Activated naive CD8-positive, alpha-beta T cell treated with anti-CD3 and anti-CD28 coated beads, Interleukin-2, amount 50 U/mL, for 24 hours (primary cell): Measurements from ENCODE around the gene ARHGAP21.
A peak's percentile ranks its signal among the peaks of the same experiment; 100 is the strongest.

Source experiments
- ATAC-seq: fragments of 150-1000 bp; cut with Tn5 transposase; one replicate; pipeline ENCODE4 v1.10.0; 2021
- DNase-seq: peaks from one replicate; pipeline ENCODE4 v3.0.0; 2021
- H3K27ac Mint-ChIP-seq: one replicate; pipeline ENCODE4 v1.8.0; 2021; ENCODE audit warnings: mild to moderate bottlenecking, mixed read lengths
- H3K27me3 Mint-ChIP-seq: one replicate; pipeline ENCODE4 v1.8.0; 2021; ENCODE audit warnings: mixed read lengths
- H3K36me3 Mint-ChIP-seq: one replicate; pipeline ENCODE4 v1.8.0; 2021; ENCODE audit warnings: low read depth, mixed read lengths
- H3K4me1 Mint-ChIP-seq: one replicate; pipeline ENCODE4 v1.8.0; 2021; ENCODE audit warnings: mixed read lengths
- H3K4me3 Mint-ChIP-seq: one replicate; pipeline ENCODE4 v1.8.0; 2021; ENCODE audit warnings: mild to moderate bottlenecking, moderate library complexity, mixed read lengths
- H3K9me3 Mint-ChIP-seq: one replicate; pipeline ENCODE4 v1.8.0; 2021; ENCODE audit warnings: mixed read lengths

ARHGAP21 gene

DNA sequence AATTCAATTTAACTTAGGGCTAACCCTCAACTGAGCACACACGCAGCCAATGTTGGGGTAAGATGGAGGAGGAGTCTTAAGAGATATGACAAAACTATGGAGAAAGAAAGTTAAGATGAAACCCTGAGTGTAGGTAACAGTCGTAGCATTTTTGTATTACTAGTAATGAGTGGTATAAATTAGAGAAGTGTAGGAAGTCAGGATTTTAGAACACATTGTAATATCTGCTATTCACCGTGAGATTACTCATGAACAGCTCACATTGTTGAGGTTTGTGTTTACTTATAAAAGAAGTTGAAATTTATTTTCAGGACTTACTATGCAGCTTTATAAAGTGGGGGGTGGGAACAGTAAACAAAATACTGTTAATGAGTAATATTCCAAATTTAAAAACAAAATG lies 107.2 kb downstream of the ARHGAP21 start:
- DNase-seq (no peak), ATAC-seq (no peak)
- no peaks in the 10 kb centered on the region for H3K27me3 Mint-ChIP-seq
- H3K4me3 Mint-ChIP-seq = no peak overlapping the region
- no peaks in the 10 kb centered on the region for H3K9me3 Mint-ChIP-seq
- H3K36me3 Mint-ChIP-seq = peaks cover 13% of the 10 kb centered on the region
- H3K4me1 Mint-ChIP-seq = peaks cover 29% of the 10 kb centered on the region
- H3K27ac Mint-ChIP-seq = no peak overlapping the region

DNA sequence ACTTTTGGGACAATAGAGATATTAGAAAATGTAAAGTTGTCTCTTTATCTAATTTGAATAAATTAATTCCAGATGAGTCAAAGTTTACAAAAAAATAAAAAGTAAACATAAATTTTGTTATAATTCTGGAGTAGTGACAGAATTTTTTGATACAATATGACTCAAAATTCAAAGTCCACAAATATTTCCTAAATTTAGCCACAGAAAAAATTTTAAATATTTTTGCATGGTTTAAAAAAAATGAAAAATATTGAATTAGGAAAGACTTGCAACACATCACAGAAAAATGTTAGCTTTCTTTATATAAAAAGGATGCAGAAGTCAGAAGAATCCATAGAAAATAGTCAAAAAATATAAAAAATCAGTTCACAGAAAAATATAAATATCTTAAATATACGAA lies 117.7 kb downstream of the ARHGAP21 start:
- Mint-ChIP-seq H3K27me3 (no peaks in the 10 kb centered on the region), H3K9me3 (peaks cover 4% of the 10 kb centered on the region), H3K4me1 (peaks cover 25% of the 10 kb centered on the region), H3K4me3 (no peak overlapping the region), H3K36me3 (peaks cover 15% of the 10 kb centered on the region), H3K27ac (no peak overlapping the region)
- ATAC-seq (no peak), DNase-seq (no peak)

DNA sequence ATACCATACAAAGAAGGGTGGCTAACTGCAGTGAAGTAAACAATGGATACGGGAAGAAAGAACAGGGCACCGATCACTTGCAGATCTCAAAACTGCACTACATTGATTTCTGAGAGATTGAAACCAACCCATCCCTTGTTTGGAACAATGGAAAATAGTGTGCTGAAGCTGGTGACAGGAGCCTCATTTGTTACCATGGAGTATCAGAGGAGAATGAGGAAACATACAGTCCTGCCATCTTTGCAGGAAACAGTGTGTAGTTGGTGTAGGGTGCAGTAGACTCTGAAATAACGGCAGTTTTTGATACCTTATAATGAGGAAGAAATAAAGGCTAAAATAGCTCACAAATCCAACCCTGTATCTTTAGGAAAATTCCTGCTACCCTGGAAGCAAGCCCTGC lies 118.5 kb downstream of the ARHGAP21 start:
- peaks cover 21% of the 10 kb centered on the region for H3K36me3 Mint-ChIP-seq

DNA sequence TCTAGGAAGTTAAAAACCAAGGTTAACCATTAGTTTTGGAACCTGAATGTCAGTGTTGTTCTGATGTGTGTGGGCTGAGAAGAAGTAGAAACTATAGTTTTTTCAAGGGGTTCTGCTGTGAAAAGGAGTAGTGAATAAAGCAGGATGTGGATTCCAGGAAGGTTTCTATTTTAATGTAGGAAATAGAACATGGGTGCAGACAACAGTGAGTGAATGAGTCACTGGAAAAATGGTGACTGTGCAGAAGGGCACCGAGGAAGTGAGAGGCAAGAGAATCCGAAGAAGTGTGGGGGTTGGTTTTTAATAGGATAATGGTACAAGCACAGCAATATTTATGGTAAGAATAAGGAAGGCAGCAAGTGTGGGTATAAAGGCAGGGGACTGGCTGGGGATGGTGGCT lies 120.4 kb downstream of the ARHGAP21 start:
- DNase-seq = no peak
- Mint-ChIP-seq H3K9me3 (peaks cover 4% of the 10 kb centered on the region), H3K27ac (peak overlapping the region; percentile 91), H3K36me3 (peaks cover 29% of the 10 kb centered on the region), H3K4me1 (peaks cover 27% of the 10 kb centered on the region), H3K27me3 (no peaks in the 10 kb centered on the region), H3K4me3 (peak overlapping the region; percentile 19)
- peak; percentile 99 for ATAC-seq

More for the DNA sequence above, 118.5 kb downstream of the ARHGAP21 start:
- no peak for ATAC-seq
- H3K27ac Mint-ChIP-seq = no peak overlapping the region
- peaks cover 25% of the 10 kb centered on the region for H3K4me1 Mint-ChIP-seq
- no peaks in the 10 kb centered on the region for H3K27me3 Mint-ChIP-seq
- no peak for DNase-seq
- no peak overlapping the region for H3K4me3 Mint-ChIP-seq
- H3K9me3 Mint-ChIP-seq = peaks cover 4% of the 10 kb centered on the region

DNA sequence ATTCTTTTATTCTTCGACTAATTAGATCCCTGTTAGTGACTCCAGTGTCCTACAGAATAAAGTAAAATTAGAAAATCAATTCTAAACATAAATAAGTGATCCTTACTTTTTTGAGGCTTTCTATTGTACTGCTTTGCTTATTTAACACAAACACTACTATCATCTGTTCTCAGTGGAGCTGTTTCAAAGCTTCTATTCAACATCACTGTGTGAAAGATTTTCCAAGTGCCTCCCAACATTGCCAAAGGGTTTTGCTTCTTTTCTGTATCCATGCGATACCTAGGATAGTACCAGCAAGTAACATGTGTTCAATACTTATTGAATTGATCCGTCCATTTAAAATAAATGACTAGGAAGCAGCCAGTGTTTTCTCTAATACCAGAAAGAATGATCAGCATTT lies 125.7 kb downstream of the ARHGAP21 start:
- H3K4me1 Mint-ChIP-seq = peaks cover 11% of the 10 kb centered on the region
- no peak overlapping the region for H3K4me3 Mint-ChIP-seq
- DNase-seq = no peak
- no peaks in the 10 kb centered on the region for H3K9me3 Mint-ChIP-seq
- peaks cover 41% of the 10 kb centered on the region for H3K36me3 Mint-ChIP-seq
- no peak overlapping the region for H3K27ac Mint-ChIP-seq
- H3K27me3 Mint-ChIP-seq = no peaks in the 10 kb centered on the region
- no peak for ATAC-seq

DNA sequence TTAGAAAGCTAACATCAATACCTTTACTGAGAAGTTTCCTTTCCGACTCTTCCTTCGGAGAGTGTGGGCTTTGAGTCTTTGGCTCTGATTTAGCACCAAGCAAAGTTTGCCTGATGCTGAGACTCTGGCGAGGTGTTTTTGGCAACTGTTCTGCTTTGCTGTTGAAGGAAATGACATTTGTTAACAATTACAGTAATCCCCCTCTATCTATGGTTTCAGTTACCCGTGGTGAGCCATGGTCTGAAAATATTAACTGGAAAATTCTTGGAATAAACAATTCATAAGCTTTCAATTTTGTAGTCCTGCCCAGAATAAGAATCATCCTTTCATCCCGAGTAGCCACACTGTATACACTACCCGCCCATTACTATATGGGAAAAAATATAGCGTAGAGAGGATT lies 126.3 kb downstream of the ARHGAP21 start:
- ATAC-seq = no peak
- no peak overlapping the region for H3K27ac Mint-ChIP-seq
- H3K36me3 Mint-ChIP-seq = peaks cover 39% of the 10 kb centered on the region
- H3K27me3 Mint-ChIP-seq = no peaks in the 10 kb centered on the region
- H3K9me3 Mint-ChIP-seq = no peaks in the 10 kb centered on the region
- H3K4me3 Mint-ChIP-seq = no peak overlapping the region
- H3K4me1 Mint-ChIP-seq = peaks cover 5% of the 10 kb centered on the region
- DNase-seq = no peak

DNA sequence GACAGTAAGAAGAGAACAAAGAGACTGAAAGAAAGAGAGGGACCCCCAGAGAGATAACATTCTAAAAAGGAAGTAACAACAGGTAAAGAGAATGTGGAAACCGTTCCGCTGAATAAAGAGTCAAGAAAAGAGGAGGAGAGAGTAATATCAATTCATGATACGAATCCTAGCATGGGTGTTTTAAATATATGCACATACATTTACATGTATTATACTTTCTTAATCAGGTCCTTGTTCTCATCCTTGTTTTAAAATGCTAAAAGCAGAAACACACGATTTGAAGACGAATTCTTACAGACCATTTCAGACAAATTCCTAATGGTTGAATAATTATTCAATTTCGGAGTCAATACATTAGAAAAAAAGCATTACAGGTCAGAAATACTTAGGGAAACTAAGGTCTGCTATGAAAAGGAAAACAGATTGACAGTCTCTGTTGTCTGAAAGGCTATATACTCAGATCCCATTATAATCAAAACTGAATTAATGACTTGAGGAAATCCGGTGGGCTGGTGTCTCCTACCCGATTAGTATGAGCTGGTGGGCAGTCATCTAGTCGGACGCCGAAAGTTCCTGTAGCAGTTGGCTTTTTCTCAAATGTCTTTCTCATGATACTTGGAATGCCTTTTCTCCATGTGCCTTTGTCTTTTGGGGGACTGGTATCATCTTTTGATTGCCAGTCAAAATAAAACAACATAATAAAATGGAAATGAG lies 127.3 kb downstream of the ARHGAP21 start:
- DNase-seq (no peak), ATAC-seq (no peak)
- Mint-ChIP-seq H3K4me3 (no peak overlapping the region), H3K27ac (no peak overlapping the region), H3K27me3 (no peaks in the 10 kb centered on the region), H3K9me3 (no peaks in the 10 kb centered on the region), H3K36me3 (peaks cover 41% of the 10 kb centered on the region), H3K4me1 (peaks cover 2% of the 10 kb centered on the region)

DNA sequence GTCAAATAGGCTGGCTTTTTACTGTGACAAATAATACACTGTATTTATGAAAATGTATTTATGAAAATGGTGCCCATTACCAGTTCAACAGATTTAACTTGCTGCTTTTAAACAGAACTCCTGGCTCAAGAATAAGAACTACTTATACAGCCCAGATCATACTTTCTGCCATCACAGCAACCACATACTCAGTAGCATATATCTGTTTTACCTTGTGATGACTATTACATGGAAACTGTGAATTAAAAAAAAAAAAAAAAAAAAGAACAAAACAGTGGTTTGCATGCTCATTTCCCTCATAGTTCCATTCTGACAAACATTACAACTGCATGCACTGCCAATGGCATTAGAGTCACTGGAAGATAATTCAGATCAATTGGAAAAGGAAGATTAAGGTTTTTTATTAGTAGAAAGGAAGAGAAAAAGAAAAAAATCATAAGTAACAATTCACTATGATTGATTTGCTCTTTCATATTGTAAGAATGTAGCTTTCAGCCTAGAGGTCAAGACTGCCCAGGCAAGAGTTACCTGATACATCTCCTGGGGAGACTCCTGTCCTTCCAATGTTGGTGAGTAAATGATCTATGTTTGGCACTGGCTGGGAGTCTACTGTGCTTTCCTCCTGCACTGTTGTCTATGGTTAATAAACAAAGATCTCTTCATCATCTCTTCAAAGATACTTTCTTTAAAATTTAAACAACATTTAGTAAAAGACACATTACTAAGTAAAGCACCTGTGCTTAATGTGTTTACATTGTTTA lies 132.8 kb downstream of the ARHGAP21 start:
- ATAC-seq (peak; percentile 69), DNase-seq (no peak)
- no peaks in the 10 kb centered on the region for H3K27me3 Mint-ChIP-seq
- H3K9me3 Mint-ChIP-seq = no peaks in the 10 kb centered on the region
- peaks cover 35% of the 10 kb centered on the region for H3K36me3 Mint-ChIP-seq
- H3K27ac Mint-ChIP-seq = peak overlapping the region; percentile 7
- H3K4me3 Mint-ChIP-seq = no peak overlapping the region
- peaks cover 9% of the 10 kb centered on the region for H3K4me1 Mint-ChIP-seq

DNA sequence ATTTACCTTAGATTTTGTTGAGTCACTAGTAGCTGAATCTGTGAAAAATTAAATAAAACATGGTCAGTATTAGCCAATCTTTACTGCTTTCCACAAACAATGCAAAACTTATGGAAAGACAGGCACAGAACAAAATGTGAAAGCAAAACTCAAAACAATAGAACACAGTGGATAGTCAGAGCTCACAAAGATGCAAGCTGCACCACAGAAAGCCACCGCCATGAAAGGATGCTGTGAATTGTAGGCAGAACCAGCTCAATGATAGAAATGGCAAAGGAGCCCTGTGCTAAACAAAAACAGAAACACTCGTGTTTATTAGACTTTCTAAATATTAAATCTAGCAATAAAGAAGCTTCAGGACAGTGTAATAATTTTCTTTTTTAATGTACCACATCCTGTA lies 134.4 kb downstream of the ARHGAP21 start:
- peaks cover 40% of the 10 kb centered on the region for H3K36me3 Mint-ChIP-seq
- no peaks in the 10 kb centered on the region for H3K27me3 Mint-ChIP-seq
- no peak overlapping the region for H3K27ac Mint-ChIP-seq
- no peak overlapping the region for H3K4me3 Mint-ChIP-seq
- no peaks in the 10 kb centered on the region for H3K9me3 Mint-ChIP-seq
- ATAC-seq (no peak), DNase-seq (no peak)
- peaks cover 9% of the 10 kb centered on the region for H3K4me1 Mint-ChIP-seq

DNA sequence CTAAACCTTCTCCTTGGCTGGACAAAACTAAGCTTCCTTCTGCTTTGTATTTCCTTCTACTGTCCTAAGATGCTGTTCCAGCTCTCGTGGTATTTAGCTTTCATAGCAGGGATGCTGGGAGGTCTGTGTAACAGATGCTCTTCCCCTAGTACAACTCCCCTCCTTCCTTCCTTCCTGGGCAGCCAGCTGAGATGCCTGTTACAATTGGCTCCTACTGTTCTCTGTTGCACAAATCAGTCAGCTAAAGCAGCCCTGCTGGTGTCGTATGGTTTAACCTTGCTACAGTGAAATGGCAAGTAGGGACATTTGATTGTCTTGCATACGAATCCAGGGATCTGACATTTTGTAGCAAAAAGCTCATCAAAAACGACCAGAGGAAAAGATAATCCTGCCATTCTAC lies 143.8 kb downstream of the ARHGAP21 start:
- Mint-ChIP-seq H3K27me3 (peaks cover 4% of the 10 kb centered on the region), H3K36me3 (no peaks in the 10 kb centered on the region), H3K27ac (no peak overlapping the region), H3K4me1 (peaks cover 7% of the 10 kb centered on the region), H3K4me3 (no peak overlapping the region), H3K9me3 (no peaks in the 10 kb centered on the region)
- no peak for ATAC-seq
- no peak for DNase-seq

DNA sequence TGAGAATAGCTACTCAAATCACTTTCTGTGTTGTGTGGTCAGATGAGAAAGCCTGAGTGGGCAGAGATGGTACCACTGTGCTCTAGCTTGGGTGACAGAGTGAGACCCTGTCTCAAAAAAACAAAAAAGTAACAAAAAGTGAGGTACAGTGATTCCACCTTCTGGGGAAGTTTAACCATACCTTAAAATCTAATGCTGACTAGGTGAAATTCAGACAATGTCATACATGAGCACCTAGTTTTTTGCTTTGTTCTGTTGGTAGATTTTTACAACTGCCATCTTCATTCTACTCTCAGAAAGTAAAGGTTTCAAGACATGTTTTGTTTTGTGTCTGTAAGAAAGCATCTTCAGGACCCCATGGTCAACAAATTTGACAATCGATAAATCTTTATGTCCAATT lies 144.2 kb downstream of the ARHGAP21 start:
- DNase-seq (no peak), ATAC-seq (no peak)
- Mint-ChIP-seq H3K9me3 (no peaks in the 10 kb centered on the region), H3K27me3 (peaks cover 8% of the 10 kb centered on the region), H3K4me3 (no peak overlapping the region), H3K27ac (no peak overlapping the region), H3K4me1 (peaks cover 11% of the 10 kb centered on the region), H3K36me3 (no peaks in the 10 kb centered on the region)

DNA sequence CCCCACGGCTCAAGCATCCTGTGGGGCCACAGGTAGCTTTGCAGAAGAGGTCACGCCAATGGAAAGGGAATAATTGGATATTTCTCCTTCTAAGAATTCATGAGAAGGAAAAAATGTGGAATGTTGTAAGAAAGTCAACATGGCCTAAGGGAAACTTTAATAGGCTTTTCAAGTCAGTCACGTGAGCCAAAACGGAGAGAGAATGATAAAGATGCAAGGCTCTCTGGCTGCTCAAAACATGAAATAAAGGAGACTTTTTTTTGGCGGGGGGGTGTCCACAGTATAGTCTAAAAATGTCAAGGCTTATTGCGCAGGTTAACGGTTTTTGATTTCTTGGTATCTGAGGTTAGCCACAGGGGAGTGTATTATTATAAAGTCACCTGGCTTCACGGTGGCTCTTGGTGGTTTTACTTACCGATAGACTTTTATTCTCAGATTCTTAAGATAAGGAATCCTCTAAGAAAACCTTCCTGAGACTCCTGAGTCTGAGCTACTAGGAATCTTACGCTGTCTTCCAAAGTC lies 148.1 kb downstream of the ARHGAP21 start:
- DNase-seq = no peak
- H3K4me3 Mint-ChIP-seq = no peak overlapping the region
- H3K9me3 Mint-ChIP-seq = no peaks in the 10 kb centered on the region
- H3K27me3 Mint-ChIP-seq = peaks cover 16% of the 10 kb centered on the region
- ATAC-seq = no peak
- peaks cover 1% of the 10 kb centered on the region for H3K36me3 Mint-ChIP-seq
- no peak overlapping the region for H3K27ac Mint-ChIP-seq
- H3K4me1 Mint-ChIP-seq = peaks cover 12% of the 10 kb centered on the region

DNA sequence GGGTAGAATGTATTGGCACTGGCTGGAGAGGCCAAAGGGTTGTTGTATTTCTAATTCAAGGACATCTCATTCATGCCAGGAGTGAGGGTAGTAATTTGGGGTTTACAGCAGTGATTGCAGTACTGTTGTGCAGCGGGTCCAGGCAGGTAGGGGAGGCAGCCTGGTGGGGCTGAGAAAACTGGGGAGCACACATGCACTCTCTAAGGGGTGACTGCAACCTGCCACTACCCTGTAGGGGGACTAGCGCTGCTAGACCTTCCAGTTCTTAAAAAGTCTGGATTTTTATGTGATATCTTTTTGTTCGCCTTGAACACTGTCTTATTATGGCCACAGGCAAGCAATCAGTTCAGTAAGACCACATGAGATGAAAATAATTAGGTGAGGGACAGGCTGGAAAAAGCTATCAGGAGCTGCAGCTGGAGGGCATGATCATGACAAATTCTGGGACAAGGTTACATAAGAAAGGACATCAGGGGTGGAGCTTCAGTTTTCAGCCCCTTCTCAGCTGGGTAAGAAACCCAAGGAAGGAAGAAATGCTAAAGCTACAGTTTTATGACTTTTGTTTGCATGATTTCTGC lies 149.0 kb downstream of the ARHGAP21 start:
- no peak for ATAC-seq
- Mint-ChIP-seq H3K27me3 (peaks cover 16% of the 10 kb centered on the region), H3K27ac (no peak overlapping the region), H3K9me3 (no peaks in the 10 kb centered on the region), H3K36me3 (peaks cover 1% of the 10 kb centered on the region), H3K4me3 (no peak overlapping the region), H3K4me1 (peaks cover 12% of the 10 kb centered on the region)
- no peak for DNase-seq

DNA sequence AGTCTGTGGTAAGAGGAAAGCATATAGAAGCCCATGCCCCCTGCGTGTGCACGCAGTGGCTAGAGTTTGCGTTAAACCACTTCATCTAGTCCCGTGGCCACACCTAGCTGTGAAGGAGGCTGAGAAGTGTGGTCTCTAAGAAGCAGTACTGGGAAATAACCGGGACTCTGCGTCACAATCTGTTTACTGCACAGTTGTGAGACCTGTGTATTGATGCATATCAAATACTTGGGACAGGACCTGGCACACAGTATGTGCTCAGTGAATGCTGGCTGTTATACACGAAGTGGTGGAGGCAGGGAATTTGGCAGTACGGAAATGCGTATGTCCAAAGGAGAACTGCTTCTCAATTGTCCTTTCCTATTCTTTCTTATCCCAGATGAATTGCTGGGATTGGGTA lies 149.5 kb downstream of the ARHGAP21 start:
- H3K9me3 Mint-ChIP-seq = no peaks in the 10 kb centered on the region
- peaks cover 12% of the 10 kb centered on the region for H3K4me1 Mint-ChIP-seq
- peaks cover 16% of the 10 kb centered on the region for H3K27me3 Mint-ChIP-seq
- H3K27ac Mint-ChIP-seq = no peak overlapping the region
- ATAC-seq (no peak), DNase-seq (no peak)
- H3K4me3 Mint-ChIP-seq = no peak overlapping the region
- peaks cover 1% of the 10 kb centered on the region for H3K36me3 Mint-ChIP-seq
